ENCODE results near the gene SPI1. TPM values are rescaled to one million over a fixed set of nuclear protein-coding genes. Genes with fewer than 3 reads are reported as not detected.
A peak's percentile ranks its signal among the peaks of the same experiment; 100 is the strongest.

Gene SPI1
- total RNA-seq (2014; rRNA removed; shearing (Covaris generic)): not detected in 2 replicates

- DNase-seq (ENCODE audit: low read depth): no peak
Measured at GRCh38 chr11:47378010-47378835, at the start of gene SPI1. Gene SPI1, minus strand, starts transcription at chr11:47378547. Its CDS starts 194 bp downstream, at chr11:47378353.

- DNase-seq (ENCODE audit: low read depth): peak; percentile 97
Measured at GRCh38 chr11:47426062-47426956, 48.0 kb upstream of the SPI1 start, which contains the start of gene PSMC3. Gene PSMC3, minus strand, starts transcription at chr11:47426439. Its CDS starts 160 bp downstream, at chr11:47426279.

GRCh38 chr11:47425611-47426010, 47.3 kb upstream of the SPI1 start:
- DNase-seq (ENCODE audit: low read depth): no peak

- DNase-seq (ENCODE audit: low read depth): no peak
Measured at GRCh38 chr11:47418454-47419259, 40.3 kb upstream of the SPI1 start.

DNA sequence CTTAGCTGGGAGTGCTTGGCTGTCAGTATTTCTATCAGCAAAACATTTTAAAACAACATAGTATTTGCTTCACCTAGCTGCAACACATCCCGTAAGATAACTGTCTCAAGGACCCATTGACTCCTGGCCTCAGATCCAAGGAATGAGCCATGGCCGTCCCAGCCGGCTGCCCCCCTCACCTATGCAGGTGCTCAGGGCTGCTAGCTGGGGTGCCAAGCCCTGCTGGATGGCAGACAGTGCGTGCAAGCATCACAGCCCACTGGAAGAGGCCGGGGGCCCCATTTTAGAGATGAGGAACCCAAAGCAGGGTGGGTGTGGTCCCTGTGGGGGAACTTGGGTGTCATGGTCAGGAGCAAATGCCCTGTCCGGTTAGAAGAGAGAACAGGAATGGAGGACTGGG, 39.4 kb upstream of the SPI1 start:
- DNase-seq (ENCODE audit: low read depth): no peak

- DNase-seq (ENCODE audit: low read depth): peak; percentile 96
Measured at GRCh38 chr11:47415949-47416472, 37.7 kb upstream of the SPI1 start.

DNA sequence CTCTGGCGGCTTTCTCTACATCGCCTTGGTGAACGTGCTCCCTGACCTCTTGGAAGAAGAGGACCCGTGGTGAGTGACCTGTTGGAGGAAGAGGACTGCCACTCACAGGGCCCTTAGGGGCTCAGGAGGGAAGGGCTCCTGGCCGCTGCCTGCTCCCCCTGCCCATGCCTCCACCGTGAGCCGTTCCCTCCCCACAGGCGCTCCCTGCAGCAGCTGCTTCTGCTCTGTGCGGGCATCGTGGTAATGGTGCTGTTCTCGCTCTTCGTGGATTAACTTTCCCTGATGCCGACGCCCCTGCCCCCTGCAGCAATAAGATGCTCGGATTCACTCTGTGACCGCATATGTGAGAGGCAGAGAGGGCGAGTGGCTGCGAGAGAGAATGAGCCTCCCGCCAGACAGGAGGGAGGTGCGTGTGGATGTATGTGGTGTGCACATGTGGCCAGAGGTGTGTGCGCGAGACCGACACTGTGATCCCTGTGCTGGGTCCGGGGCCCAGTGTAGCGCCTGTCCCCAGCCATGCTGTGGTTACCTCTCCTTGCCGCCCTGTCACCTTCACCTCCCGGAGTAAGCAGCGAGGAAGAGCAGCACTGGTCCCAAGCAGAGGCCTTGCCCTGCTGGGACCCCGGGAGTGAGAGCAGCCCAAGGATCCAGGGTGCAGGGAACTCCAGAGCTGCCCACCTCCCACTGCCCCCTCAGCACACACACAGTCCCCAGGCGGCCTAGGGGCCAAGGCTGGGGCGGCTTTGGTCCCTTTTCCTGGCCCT, 36.9 kb upstream of the SPI1 start:
- DNase-seq (ENCODE audit: low read depth): no peak

GRCh38 chr11:47414685-47415070, 36.3 kb upstream of the SPI1 start:
- DNase-seq (ENCODE audit: low read depth): no peak

GRCh38 chr11:47413908-47414684, 35.7 kb upstream of the SPI1 start:
- peak; percentile 43 for DNase-seq (ENCODE audit: low read depth)

DNA sequence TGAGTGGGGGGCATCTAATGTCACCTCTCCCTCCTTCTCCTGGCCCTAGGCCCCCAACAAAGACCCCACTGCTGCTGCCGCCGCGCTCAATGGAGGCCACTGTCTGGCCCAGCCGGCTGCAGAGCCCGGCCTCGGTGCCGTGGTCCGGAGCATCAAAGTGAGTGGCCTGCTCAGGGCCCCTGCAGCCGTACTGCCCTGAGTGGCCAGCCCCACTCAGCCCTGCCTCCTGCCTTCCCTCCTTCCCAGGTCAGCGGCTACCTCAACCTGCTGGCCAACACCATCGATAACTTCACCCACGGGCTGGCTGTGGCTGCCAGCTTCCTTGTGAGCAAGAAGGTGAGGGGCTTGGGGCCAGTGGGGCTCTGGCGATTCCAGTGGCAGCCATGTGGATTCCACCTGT, 35.0 kb upstream of the SPI1 start:
- no peak for DNase-seq (ENCODE audit: low read depth)

GRCh38 chr11:47411884-47412746, 33.8 kb upstream of the SPI1 start:
- peak; percentile 62 for DNase-seq (ENCODE audit: low read depth)

DNA sequence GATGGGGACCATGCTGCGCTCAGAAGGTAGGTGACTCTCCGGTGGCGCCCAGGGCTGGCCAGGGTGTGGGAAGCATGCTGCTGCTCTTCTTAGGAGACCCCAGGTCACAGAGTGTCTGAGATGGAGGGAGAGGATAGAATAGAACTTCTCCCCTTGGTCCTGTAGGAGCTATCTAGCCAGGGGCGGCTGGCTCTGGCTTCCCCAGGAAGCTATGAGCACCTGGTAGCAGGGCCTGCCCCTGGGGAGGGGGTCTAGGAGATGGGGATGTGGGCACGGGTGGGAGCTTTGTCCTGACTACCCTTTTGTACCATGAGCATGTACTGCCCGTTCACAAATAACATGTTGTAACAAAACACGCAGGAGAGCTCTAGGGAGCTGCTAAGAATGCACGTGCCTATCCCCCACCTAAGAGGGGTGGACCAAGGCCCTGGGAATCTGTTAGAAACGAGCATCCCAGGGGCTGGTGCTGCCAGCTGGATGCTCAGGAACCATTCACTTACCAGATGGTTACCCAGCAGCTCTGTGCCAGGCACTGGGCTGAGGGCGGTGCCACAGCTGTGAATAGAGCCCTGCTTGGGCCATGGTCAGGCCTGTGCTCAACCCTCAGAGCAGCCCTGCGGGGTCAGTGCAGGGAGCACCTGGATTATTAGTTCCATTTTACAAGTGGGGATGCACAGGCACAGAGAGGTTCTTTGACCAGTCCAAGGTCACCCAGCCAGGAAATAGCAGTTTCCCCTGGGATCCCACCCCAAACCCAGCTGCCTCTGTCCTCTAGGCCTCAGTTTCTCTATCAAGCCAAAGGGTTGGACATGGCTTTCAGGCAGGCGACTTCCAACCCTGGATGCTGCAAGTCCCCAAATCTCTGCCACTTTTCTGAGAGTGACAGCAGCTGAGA, 32.3 kb upstream of the SPI1 start:
- DNase-seq (ENCODE audit: low read depth): no peak

DNA sequence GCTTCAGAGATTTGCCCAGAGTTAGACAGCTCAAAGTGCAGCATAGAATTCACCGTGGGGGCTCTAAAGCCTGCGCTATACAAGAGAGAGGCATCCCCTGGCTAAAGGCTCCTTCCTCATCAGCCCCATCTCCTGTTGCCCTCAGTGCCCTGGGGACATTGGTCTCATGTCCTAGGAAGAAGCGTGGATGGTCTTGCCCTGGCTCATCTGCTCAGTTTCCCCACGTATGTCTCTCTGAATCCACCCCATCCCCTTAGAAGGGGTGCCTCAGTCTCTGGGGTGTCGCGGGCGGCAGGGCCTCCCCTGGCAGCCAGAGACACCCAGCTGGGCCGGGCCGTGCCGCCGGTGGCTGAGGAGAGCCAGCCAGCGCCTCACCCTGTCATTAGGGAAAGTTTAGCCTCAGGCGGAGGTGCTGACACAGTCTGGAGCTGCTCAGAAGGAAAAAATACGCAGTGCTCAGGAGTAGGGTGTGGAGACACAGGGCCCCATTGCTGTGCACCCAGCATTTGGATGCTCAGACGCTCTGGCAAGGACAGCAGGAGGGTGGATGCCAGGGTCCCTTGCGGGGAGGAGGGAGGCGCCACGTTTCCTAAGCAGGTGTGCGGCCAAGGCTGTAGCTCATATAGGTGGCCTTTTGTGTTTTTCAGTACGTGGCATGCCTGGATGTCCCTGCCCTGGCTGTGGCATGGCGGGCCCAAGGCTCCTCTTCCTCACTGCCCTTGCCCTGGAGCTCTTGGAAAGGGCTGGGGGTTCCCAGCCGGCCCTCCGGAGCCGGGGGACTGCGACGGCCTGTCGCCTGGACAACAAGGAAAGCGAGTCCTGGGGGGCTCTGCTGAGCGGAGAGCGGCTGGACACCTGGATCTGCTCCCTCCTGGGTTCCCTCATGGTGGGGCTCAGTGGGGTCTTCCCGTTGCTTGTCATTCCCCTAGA, 31.4 kb upstream of the SPI1 start:
- DNase-seq (ENCODE audit: low read depth): peak; percentile 47

DNA sequence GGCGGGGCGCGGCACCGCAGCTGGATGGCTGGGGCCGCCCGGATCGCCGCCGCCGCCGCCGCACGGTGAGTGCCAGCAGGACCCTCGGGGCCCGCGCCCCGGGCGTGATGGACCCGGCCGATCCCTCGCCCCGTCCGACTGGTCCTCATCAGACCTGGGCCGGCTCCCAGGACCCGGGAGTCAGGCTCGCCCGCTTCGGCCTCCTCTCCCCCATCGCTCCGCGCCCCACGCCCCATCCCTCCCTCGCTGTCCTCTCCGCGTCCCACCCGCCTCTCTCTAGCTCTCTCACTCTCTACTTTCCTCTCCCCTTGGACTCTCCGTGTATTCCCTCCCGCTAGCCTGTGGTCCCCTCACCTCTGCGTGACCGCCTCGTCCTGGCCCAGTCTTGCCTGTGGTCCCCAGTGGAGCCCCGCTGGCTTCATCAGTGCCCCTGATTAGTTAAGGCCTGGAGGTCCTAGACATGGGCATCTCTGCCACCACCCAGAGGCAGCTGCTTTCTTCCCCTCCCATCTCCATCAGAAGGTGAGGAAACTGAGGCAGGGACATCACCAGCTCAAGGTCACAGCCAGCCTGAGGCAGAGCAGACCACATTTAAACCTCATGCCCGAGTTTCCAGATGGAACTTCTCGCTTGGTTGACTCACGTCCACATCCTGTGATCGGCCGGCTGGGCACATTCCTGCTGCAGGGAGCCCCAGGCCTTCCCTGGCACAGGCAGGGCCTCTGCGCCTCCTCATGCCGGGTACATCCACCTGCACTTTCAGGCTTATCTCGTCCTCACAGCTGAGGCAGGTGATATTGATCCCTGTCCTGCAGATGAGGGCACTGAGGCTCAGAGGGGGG, 30.5 kb upstream of the SPI1 start:
- DNase-seq (ENCODE audit: low read depth): peak; percentile 88

- DNase-seq (ENCODE audit: low read depth): peak; percentile 98
Measured at GRCh38 chr11:47407746-47408590, 29.6 kb upstream of the SPI1 start, which contains the start of gene SLC39A13. Gene SLC39A13, plus strand, starts transcription at chr11:47408590. Its CDS starts 1,505 bp downstream, at chr11:47410095.
